Lower leg skin (tissue), 3 donors: Measurements from ENCODE around the gene SPPL3.

Experiments used
- POLR2A ChIP-seq, 2 donors: fragments of 450-650 bp; IDR thresholded peaks; one replicate each; pipeline ENCODE4 v1.6.1; 2016 to 2017; ENCODE audit warnings: antibody characterized with exemption in 2 of 2, mild to moderate bottlenecking in 1 of 2, moderate library complexity in 1 of 2
- TF ChIP-seq, protein P1 (sequence below), 3 donors: fragments of 450-650 bp; IDR thresholded peaks; one replicate each; pipeline ENCODE4 v1.5.1; 2016; ENCODE audit warnings: antibody characterized with exemption in 3 of 3, mild to moderate bottlenecking in 3 of 3, moderate library complexity in 2 of 3

DNA sequence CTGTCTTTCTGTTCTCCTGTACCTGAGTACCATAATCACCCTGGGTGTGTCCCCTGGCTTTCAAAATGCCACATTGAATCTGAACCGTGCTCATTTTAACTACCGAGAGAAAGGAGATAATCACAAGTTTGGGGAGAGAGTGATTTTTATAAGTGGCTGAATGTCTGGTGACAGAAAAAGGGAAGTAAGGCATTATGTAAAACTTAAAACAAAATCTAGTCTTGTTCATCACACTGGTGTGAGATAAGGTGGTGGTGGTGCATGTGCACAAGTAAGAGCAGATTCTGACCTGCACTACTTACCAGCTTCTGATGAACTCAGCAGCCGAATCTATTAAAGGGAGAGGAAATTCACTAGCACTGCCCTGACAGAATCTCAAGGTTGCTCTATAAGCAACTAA is 56.3 kb downstream of the SPPL3 start:
- no peak for TF ChIP-seq POLR2A (IDR thresholded peaks at IDR 0.05)
- TF ChIP-seq, protein P1, sequence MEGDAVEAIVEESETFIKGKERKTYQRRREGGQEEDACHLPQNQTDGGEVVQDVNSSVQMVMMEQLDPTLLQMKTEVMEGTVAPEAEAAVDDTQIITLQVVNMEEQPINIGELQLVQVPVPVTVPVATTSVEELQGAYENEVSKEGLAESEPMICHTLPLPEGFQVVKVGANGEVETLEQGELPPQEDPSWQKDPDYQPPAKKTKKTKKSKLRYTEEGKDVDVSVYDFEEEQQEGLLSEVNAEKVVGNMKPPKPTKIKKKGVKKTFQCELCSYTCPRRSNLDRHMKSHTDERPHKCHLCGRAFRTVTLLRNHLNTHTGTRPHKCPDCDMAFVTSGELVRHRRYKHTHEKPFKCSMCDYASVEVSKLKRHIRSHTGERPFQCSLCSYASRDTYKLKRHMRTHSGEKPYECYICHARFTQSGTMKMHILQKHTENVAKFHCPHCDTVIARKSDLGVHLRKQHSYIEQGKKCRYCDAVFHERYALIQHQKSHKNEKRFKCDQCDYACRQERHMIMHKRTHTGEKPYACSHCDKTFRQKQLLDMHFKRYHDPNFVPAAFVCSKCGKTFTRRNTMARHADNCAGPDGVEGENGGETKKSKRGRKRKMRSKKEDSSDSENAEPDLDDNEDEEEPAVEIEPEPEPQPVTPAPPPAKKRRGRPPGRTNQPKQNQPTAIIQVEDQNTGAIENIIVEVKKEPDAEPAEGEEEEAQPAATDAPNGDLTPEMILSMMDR (IDR thresholded peaks at IDR 0.05), result no peak
